HG03135 (cell line): ENCODE data around the gene CCBE1.

Experiments
- ATAC-seq: cut with Tn5 transposase; IDR thresholded peaks from one replicate; pipeline ENCODE4 v1.9.1; 2021; ENCODE audit warnings: mild to moderate bottlenecking, moderate library complexity; ENCODE audit not compliant: unreplicated experiment

Gene CCBE1

GRCh38 chr18:59466980-59467379, 230.2 kb downstream of the CCBE1 start:
- ATAC-seq = no peak

- ATAC-seq = no peak
Observed at GRCh38 chr18:59464486-59464885, 232.7 kb downstream of the CCBE1 start.

GRCh38 chr18:59461171-59461570, 236.1 kb downstream of the CCBE1 start:
- no peak for ATAC-seq

GRCh38 chr18:59460072-59460420, 237.2 kb downstream of the CCBE1 start:
- ATAC-seq = no peak

GRCh38 chr18:59459369-59460071, 237.7 kb downstream of the CCBE1 start:
- ATAC-seq = no peak

GRCh38 chr18:59458575-59458974, 238.6 kb downstream of the CCBE1 start:
- no peak for ATAC-seq

- ATAC-seq = no peak
Observed at GRCh38 chr18:59456657-59457056, 240.6 kb downstream of the CCBE1 start.

- ATAC-seq = no peak
Observed at GRCh38 chr18:59455728-59456276, 241.4 kb downstream of the CCBE1 start.

- ATAC-seq = no peak
Observed at GRCh38 chr18:59454909-59455727, 242.1 kb downstream of the CCBE1 start.

GRCh38 chr18:59453468-59453961, 243.7 kb downstream of the CCBE1 start:
- no peak for ATAC-seq

GRCh38 chr18:59451963-59452362, 245.3 kb downstream of the CCBE1 start:
- ATAC-seq = no peak

GRCh38 chr18:59451073-59451472, 246.2 kb downstream of the CCBE1 start:
- no peak for ATAC-seq

- no peak for ATAC-seq
Observed at GRCh38 chr18:59448546-59448945, 248.7 kb downstream of the CCBE1 start.

- no peak for ATAC-seq
Observed at GRCh38 chr18:59446012-59446411, 251.2 kb downstream of the CCBE1 start.

GRCh38 chr18:59437851-59438569, 259.2 kb downstream of the CCBE1 start:
- no peak for ATAC-seq

- ATAC-seq = no peak
Observed at GRCh38 chr18:59432803-59433597, 264.2 kb downstream of the CCBE1 start.

GRCh38 chr18:59431131-59431530, 266.1 kb downstream of the CCBE1 start:
- ATAC-seq = no peak

- no peak for ATAC-seq
Observed at GRCh38 chr18:59429608-59430007, 267.6 kb downstream of the CCBE1 start.

GRCh38 chr18:59428018-59428417, 269.2 kb downstream of the CCBE1 start:
- no peak for ATAC-seq

GRCh38 chr18:59426855-59427254, 270.4 kb downstream of the CCBE1 start:
- no peak for ATAC-seq
